Measurements from ENCODE around the gene AUNIP. TPM values are rescaled to one million over a fixed set of nuclear protein-coding genes. Genes with fewer than 3 reads are reported as not detected.

AUNIP gene
- total and polyA plus RNA-seq, 5 donors from 2014 or later = 0.15 to 0.26 (median 0.20) TPM; not detected in 2

DNA sequence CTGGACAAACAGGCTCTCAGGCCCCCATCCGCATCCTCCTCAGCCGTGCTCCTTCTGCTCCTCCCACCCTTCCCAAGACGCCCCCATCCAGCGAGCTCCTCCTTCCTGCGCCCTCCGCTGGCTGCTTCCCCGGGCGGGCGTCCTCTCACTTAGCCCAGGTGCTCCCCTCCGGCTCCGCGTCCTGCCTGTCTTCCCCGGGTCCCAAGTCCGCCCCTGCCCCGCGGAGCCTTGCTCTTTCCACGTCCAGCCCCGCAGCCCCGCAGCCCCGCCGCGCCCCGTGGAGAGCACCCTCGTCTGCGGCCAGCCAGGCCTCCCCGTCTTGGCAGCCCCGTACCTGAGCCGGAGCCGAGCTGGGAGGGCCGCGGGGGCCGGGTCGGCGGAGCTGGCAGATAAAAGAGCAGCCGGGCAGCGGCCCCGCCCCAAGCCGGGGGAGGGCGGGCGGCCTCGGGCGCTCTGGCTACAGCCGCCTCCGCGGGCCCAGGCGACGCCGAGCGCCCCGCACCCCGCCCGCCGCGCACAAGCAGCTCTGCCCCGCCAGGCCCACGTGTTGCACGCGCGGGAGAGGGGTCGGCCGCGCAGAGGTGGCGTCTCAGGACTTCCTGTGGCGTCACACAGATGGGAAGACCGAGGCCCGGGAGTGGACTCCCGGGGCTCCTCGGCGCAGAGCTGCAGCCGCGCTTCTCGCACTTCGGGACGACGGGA, 16.0 kb upstream of the AUNIP start, which contains the start of gene PAQR7:
TSS of gene PAQR7 (minus strand) at position 555 of the 702 bp plus-strand sequence. CDS start 11,869 bp downstream, outside the sequence.
- DNase-seq = peak; percentile 51 to 60 (median 59)
- no peak within 1 kb of the TSS for H3K4me3 ChIP-seq (ENCODE audit: low read depth, low read length)
- H3K4me1 ChIP-seq (ENCODE audit: control insufficient read depth, insufficient read depth, low read length, poor library complexity, severe bottlenecking) = peaks cover 17% of the 10 kb centered on the region
- no peaks in the 10 kb centered on the region for H3K27me3 ChIP-seq (ENCODE audit: control insufficient read depth, insufficient read depth, low read length)
- H3K4me3 Mint-ChIP-seq = peak within 1 kb of the TSS; percentile 77 to 89 (median 86)
- H3K9me3 ChIP-seq (ENCODE audit: control insufficient read depth in 2 of 2, low read length in 2 of 2) = no peaks in the 10 kb centered on the region
- no peaks in the 10 kb centered on the region for H3K36me3 Mint-ChIP-seq
- ATAC-seq (ENCODE audit: low read depth in 2 of 2) = peak; percentile 71 to 73
- peaks cover 5% of the 10 kb centered on the region for H3K27me3 Mint-ChIP-seq
- peak within 1 kb of the TSS in 2 of 3 donors; percentile 77 to 93 for H3K27ac Mint-ChIP-seq
- H3K4me1 Mint-ChIP-seq = peaks cover 0 to 10% (median 4%) of the 10 kb centered on the region in 4 donors
- H3K36me3 ChIP-seq (ENCODE audit: control insufficient read depth, insufficient read depth, low read length) = no peaks in the 10 kb centered on the region
- H3K27ac ChIP-seq (ENCODE audit: insufficient read depth, low read length, poor library complexity, severe bottlenecking) = no peak within 1 kb of the TSS
- H3K9me3 Mint-ChIP-seq = no peaks in the 10 kb centered on the region

GRCh38 chr1:25874635-25875153, 15.4 kb upstream of the AUNIP start:
- peaks cover 17% of the 10 kb centered on the region for H3K4me1 ChIP-seq (ENCODE audit: control insufficient read depth, insufficient read depth, low read length, poor library complexity, severe bottlenecking)
- H3K27me3 Mint-ChIP-seq = peaks cover 5% of the 10 kb centered on the region
- peak overlapping the region in 2 of 3 donors; percentile 77 to 90 for H3K27ac Mint-ChIP-seq
- no peak for DNase-seq
- no peak overlapping the region for H3K27ac ChIP-seq (ENCODE audit: insufficient read depth, low read length, poor library complexity, severe bottlenecking)
- H3K9me3 ChIP-seq (ENCODE audit: control insufficient read depth in 2 of 2, low read length in 2 of 2) = no peaks in the 10 kb centered on the region
- H3K4me3 Mint-ChIP-seq = peak overlapping the region; percentile 77 to 87 (median 86)
- H3K4me3 ChIP-seq (ENCODE audit: low read depth, low read length) = no peak overlapping the region
- H3K9me3 Mint-ChIP-seq = no peaks in the 10 kb centered on the region
- ATAC-seq (ENCODE audit: low read depth in 2 of 2) = no peak
- H3K36me3 Mint-ChIP-seq = no peaks in the 10 kb centered on the region
- H3K4me1 Mint-ChIP-seq = peaks cover 0 to 10% (median 4%) of the 10 kb centered on the region in 4 donors
- H3K27me3 ChIP-seq (ENCODE audit: control insufficient read depth, insufficient read depth, low read length) = no peaks in the 10 kb centered on the region
- no peaks in the 10 kb centered on the region for H3K36me3 ChIP-seq (ENCODE audit: control insufficient read depth, insufficient read depth, low read length)

DNA sequence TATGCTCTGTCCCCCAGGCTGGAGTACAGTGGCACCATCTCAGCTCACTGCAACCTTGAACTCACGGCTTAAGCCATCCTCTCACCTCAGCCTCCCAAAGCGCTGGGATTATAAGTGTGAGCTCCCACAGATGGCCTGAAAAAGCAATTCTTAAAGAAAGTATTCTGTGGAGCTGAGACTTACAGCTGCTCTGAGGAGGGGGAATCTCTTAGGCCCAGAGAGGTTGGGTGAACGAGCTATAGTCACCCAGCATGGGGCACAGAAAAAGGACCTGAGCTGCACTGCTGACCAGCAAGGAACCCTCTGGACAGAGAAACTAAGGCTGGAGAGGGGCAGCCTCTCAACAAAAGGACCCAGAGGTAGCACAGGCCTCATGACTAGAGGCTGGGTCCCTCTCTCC, 15.0 kb upstream of the AUNIP start:
- Histone ChIP-seq H3K36me3 (ENCODE audit: control insufficient read depth, insufficient read depth, low read length) (no peaks in the 10 kb centered on the region), H3K27me3 (ENCODE audit: control insufficient read depth, insufficient read depth, low read length) (no peaks in the 10 kb centered on the region), H3K9me3 (ENCODE audit: control insufficient read depth in 2 of 2, low read length in 2 of 2) (no peaks in the 10 kb centered on the region), H3K4me3 (ENCODE audit: low read depth, low read length) (no peak overlapping the region), H3K27ac (ENCODE audit: insufficient read depth, low read length, poor library complexity, severe bottlenecking) (no peak overlapping the region), H3K4me1 (ENCODE audit: control insufficient read depth, insufficient read depth, low read length, poor library complexity, severe bottlenecking) (peaks cover 17% of the 10 kb centered on the region)
- H3K27ac Mint-ChIP-seq = no peak overlapping the region
- H3K4me1 Mint-ChIP-seq = peaks cover 0 to 10% (median 4%) of the 10 kb centered on the region in 4 donors
- peaks cover 5% of the 10 kb centered on the region for H3K27me3 Mint-ChIP-seq
- ATAC-seq (ENCODE audit: low read depth in 2 of 2) (no peak), DNase-seq (no peak)
- H3K9me3 Mint-ChIP-seq = no peaks in the 10 kb centered on the region
- H3K4me3 Mint-ChIP-seq = peak overlapping the region in 1 of 4 donors; percentile 85
- H3K36me3 Mint-ChIP-seq = no peaks in the 10 kb centered on the region

DNA sequence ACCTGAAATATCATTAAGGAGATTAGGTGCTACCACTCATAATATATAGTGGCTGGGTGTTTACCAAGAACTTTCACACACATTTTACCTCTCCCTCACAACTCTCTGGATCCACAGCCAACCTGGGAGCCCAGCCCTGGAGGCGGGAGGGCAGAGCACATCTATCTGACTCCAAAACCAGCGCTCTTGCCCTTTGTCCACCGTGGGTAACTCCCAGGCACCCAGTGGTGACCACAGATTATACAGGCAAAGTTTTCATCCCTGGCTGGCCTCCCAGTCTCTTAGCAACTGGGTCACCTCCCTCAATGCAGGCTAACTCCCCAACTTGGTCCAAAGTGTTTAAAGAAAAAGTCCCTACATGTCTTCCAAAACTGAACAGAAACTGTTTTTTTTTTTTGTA, 13.9 kb upstream of the AUNIP start:
- Histone ChIP-seq H3K9me3 (ENCODE audit: control insufficient read depth in 2 of 2, low read length in 2 of 2) (no peaks in the 10 kb centered on the region), H3K36me3 (ENCODE audit: control insufficient read depth, insufficient read depth, low read length) (no peaks in the 10 kb centered on the region)

GRCh38 chr1:25872713-25873112, 13.5 kb upstream of the AUNIP start:
- peak overlapping the region in 1 of 3 donors; percentile 60 for H3K27ac Mint-ChIP-seq
- Histone ChIP-seq H3K36me3 (ENCODE audit: control insufficient read depth, insufficient read depth, low read length) (no peaks in the 10 kb centered on the region), H3K27ac (ENCODE audit: insufficient read depth, low read length, poor library complexity, severe bottlenecking) (no peak overlapping the region), H3K4me1 (ENCODE audit: control insufficient read depth, insufficient read depth, low read length, poor library complexity, severe bottlenecking) (peaks cover 17% of the 10 kb centered on the region), H3K9me3 (ENCODE audit: control insufficient read depth in 2 of 2, low read length in 2 of 2) (no peaks in the 10 kb centered on the region), H3K27me3 (ENCODE audit: control insufficient read depth, insufficient read depth, low read length) (no peaks in the 10 kb centered on the region), H3K4me3 (ENCODE audit: low read depth, low read length) (no peak overlapping the region)
- DNase-seq (no peak), ATAC-seq (ENCODE audit: low read depth in 2 of 2) (no peak)
- H3K4me3 Mint-ChIP-seq = no peak overlapping the region
- no peaks in the 10 kb centered on the region for H3K9me3 Mint-ChIP-seq
- peaks cover 5% of the 10 kb centered on the region for H3K27me3 Mint-ChIP-seq
- H3K36me3 Mint-ChIP-seq = no peaks in the 10 kb centered on the region
- H3K4me1 Mint-ChIP-seq = peaks cover 0 to 10% (median 4%) of the 10 kb centered on the region in 4 donors

More for the DNA sequence above, 13.9 kb upstream of the AUNIP start:
- peaks cover 0 to 10% (median 4%) of the 10 kb centered on the region in 4 donors for H3K4me1 Mint-ChIP-seq
- H3K27ac Mint-ChIP-seq = peak overlapping the region in 1 of 3 donors; percentile 60
- H3K9me3 Mint-ChIP-seq = no peaks in the 10 kb centered on the region
- no peak overlapping the region for H3K4me3 Mint-ChIP-seq
- H3K27ac ChIP-seq (ENCODE audit: insufficient read depth, low read length, poor library complexity, severe bottlenecking) = no peak overlapping the region
- peaks cover 5% of the 10 kb centered on the region for H3K27me3 Mint-ChIP-seq
- ATAC-seq (ENCODE audit: low read depth in 2 of 2) (no peak), DNase-seq (no peak)
- no peak overlapping the region for H3K4me3 ChIP-seq (ENCODE audit: low read depth, low read length)
- no peaks in the 10 kb centered on the region for H3K27me3 ChIP-seq (ENCODE audit: control insufficient read depth, insufficient read depth, low read length)
- H3K4me1 ChIP-seq (ENCODE audit: control insufficient read depth, insufficient read depth, low read length, poor library complexity, severe bottlenecking) = peaks cover 17% of the 10 kb centered on the region
- no peaks in the 10 kb centered on the region for H3K36me3 Mint-ChIP-seq

GRCh38 chr1:25871704-25872494, 12.6 kb upstream of the AUNIP start:
- H3K4me1 Mint-ChIP-seq = peaks cover 0 to 10% (median 4%) of the 10 kb centered on the region in 4 donors
- ATAC-seq (ENCODE audit: low read depth in 2 of 2) (no peak), DNase-seq (no peak)
- H3K36me3 ChIP-seq (ENCODE audit: control insufficient read depth, insufficient read depth, low read length) = no peaks in the 10 kb centered on the region
- H3K9me3 Mint-ChIP-seq = no peaks in the 10 kb centered on the region
- H3K4me3 ChIP-seq (ENCODE audit: low read depth, low read length) = no peak overlapping the region
- no peaks in the 10 kb centered on the region for H3K9me3 ChIP-seq (ENCODE audit: control insufficient read depth in 2 of 2, low read length in 2 of 2)
- no peak overlapping the region for H3K27ac Mint-ChIP-seq
- no peaks in the 10 kb centered on the region for H3K27me3 ChIP-seq (ENCODE audit: control insufficient read depth, insufficient read depth, low read length)
- H3K4me1 ChIP-seq (ENCODE audit: control insufficient read depth, insufficient read depth, low read length, poor library complexity, severe bottlenecking) = peaks cover 17% of the 10 kb centered on the region
- no peak overlapping the region for H3K27ac ChIP-seq (ENCODE audit: insufficient read depth, low read length, poor library complexity, severe bottlenecking)
- peaks cover 5% of the 10 kb centered on the region for H3K36me3 Mint-ChIP-seq
- H3K4me3 Mint-ChIP-seq = no peak overlapping the region
- H3K27me3 Mint-ChIP-seq = peaks cover 5% of the 10 kb centered on the region

DNA sequence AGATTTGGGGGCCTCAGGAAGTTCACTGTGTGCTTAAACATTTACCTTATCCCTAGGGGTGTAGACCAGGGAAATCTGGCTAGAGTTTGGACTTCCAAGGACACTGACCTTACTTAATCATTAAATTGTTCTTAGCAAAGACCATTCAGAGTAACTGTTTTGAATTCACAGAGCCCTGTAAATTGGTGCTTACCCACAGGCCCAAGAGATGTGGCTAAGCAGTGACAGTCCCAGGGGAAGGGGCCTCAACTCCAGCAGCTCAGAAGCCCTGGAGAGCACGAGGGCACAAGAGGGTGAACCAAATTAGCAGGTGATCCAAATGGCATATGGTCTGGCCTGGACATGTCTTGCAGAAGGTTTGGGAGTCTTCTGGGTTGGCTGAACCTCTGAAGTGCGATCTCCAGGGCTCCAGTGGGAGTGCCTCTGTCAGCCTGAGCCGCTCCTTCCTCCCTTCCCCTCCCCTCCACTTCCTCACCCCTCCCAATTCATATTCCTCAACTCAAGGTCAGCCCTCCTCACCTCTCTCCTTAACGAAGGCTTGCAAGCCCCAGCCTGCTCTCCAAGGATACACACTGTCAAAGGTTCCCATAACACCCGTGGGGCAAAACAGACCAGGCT, 11.9 kb upstream of the AUNIP start:
- peaks cover 17% of the 10 kb centered on the region for H3K4me1 ChIP-seq (ENCODE audit: control insufficient read depth, insufficient read depth, low read length, poor library complexity, severe bottlenecking)
- peaks cover 0 to 8% (median 1%) of the 10 kb centered on the region in 4 donors for H3K4me1 Mint-ChIP-seq
- no peaks in the 10 kb centered on the region for H3K27me3 Mint-ChIP-seq
- no peak for DNase-seq
- H3K27ac Mint-ChIP-seq = no peak overlapping the region
- H3K4me3 Mint-ChIP-seq = no peak overlapping the region
- peaks cover 7% of the 10 kb centered on the region for H3K36me3 Mint-ChIP-seq
- ATAC-seq (ENCODE audit: low read depth in 2 of 2) = no peak
- H3K27me3 ChIP-seq (ENCODE audit: control insufficient read depth, insufficient read depth, low read length) = no peaks in the 10 kb centered on the region
- H3K9me3 Mint-ChIP-seq = no peaks in the 10 kb centered on the region
- H3K27ac ChIP-seq (ENCODE audit: insufficient read depth, low read length, poor library complexity, severe bottlenecking) = no peak overlapping the region
- H3K9me3 ChIP-seq (ENCODE audit: control insufficient read depth in 2 of 2, low read length in 2 of 2) = no peaks in the 10 kb centered on the region
- no peak overlapping the region for H3K4me3 ChIP-seq (ENCODE audit: low read depth, low read length)
- no peaks in the 10 kb centered on the region for H3K36me3 ChIP-seq (ENCODE audit: control insufficient read depth, insufficient read depth, low read length)

All from CD4-positive, CD25-positive, alpha-beta regulatory T cell (primary cell).